SK-N-SH treated with all-trans-retinoic acid at 6 μM for 48 hours (cell line): ENCODE data around the gene YLPM1.

Source experiments
- CSDC2 ChIP-seq: fragments of 250-450 bp; sonication (Bioruptor Pico); IDR thresholded peaks from 2 replicates; pipeline ENCODE4 v1.5.0; 2020; ENCODE audit warnings: mild to moderate bottlenecking, moderate library complexity
- ESRRG ChIP-seq: fragments of 250-450 bp; sonication (Bioruptor Pico); IDR thresholded peaks from 2 replicates; pipeline ENCODE4 v1.6.1; 2021; ENCODE audit warnings: mild to moderate bottlenecking
- GLIS3 ChIP-seq: fragments of 250-450 bp; sonication (Bioruptor Pico); IDR thresholded peaks from 2 replicates; pipeline ENCODE4 v1.5.0; 2020; ENCODE audit warnings: mild to moderate bottlenecking, moderate library complexity
- PATZ1 ChIP-seq: fragments of 250-450 bp; sonication (Bioruptor Pico); IDR thresholded peaks from 2 replicates; pipeline ENCODE4 v1.8.0; 2020; ENCODE audit warnings: mild to moderate bottlenecking, moderate library complexity, borderline replicate concordance
- RARB ChIP-seq: fragments of 250-450 bp; sonication (Bioruptor Pico); IDR thresholded peaks from 2 replicates; pipeline ENCODE4 v1.8.0; 2021; ENCODE audit warnings: mild to moderate bottlenecking, moderate library complexity
- TOX ChIP-seq: fragments of 250-450 bp; sonication (Bioruptor Pico); IDR thresholded peaks from 2 replicates; pipeline ENCODE4 v1.8.0; 2021; ENCODE audit warnings: mild to moderate bottlenecking, moderate library complexity, borderline replicate concordance
- ZNF70 ChIP-seq: fragments of 450-650 bp; formaldehyde crosslinking; IDR thresholded peaks from 2 replicates; pipeline ENCODE4 v1.5.0; 2020; ENCODE audit warnings: mild to moderate bottlenecking, moderate library complexity

- no peak for TF ChIP-seq CSDC2
- no peak for TF ChIP-seq ESRRG
- no peak for TF ChIP-seq RARB (CRISPR knock-in tag)
- no peak for TF ChIP-seq PATZ1 (CRISPR knock-in tag)
- TF ChIP-seq ZNF70 (CRISPR knock-in tag): no peak
- TF ChIP-seq TOX (CRISPR knock-in tag): no peak
- no peak for TF ChIP-seq GLIS3
Observed at GRCh38 chr14:74739293-74740030, 23.7 kb upstream of the YLPM1 start.
